HepG2 (cell line): ENCODE results near the gene BPIFA1. TPM values are rescaled to one million over a fixed set of nuclear protein-coding genes. Genes with fewer than 3 reads are reported as not detected.
A peak's percentile ranks its signal among the peaks of the same experiment; 100 is the strongest.

Experiments
- EZH2 ChIP-seq: conservative IDR thresholded peaks from 2 replicates; pipeline ENCODE4 v1.6.1; 2012; ENCODE audit warnings: mild to moderate bottlenecking, low read depth, low read length, moderate library complexity
- FLYWCH1 ChIP-seq: sonication (generic); formaldehyde crosslinking; IDR thresholded peaks from 2 replicates; pipeline ENCODE4 v1.8.1; 2023; ENCODE audit warnings: mild to moderate bottlenecking, missing genetic modification reagents
- FOXM1 ChIP-seq: sonication (generic); formaldehyde crosslinking; IDR thresholded peaks from 2 replicates; pipeline ENCODE4 v1.5.0; 2020; ENCODE audit warnings: missing genetic modification reagents
- KLF11 ChIP-seq: IDR thresholded peaks from 2 replicates; pipeline ENCODE4 v1.6.1; 2016; ENCODE audit warnings: missing compliant biosample characterization
- RARA ChIP-seq: IDR thresholded peaks from 2 replicates; pipeline ENCODE4 v1.6.1; 2016; ENCODE audit warnings: missing genetic modification reagents, missing compliant biosample characterization
- SMARCC2 ChIP-seq: fragments of 450-650 bp; IDR thresholded peaks from 2 replicates; pipeline ENCODE4 v1.6.1; 2017; ENCODE audit warnings: antibody characterized with exemption, mild to moderate bottlenecking
- SNAPC2 ChIP-seq: sonication (generic); formaldehyde crosslinking; IDR thresholded peaks from 2 replicates; pipeline ENCODE4 v1.8.1; 2022; ENCODE audit warnings: mild to moderate bottlenecking, missing genetic modification reagents
- STAT5B ChIP-seq: sonication (generic); formaldehyde crosslinking; IDR thresholded peaks from 2 replicates; pipeline ENCODE4 v1.4.0; 2020; ENCODE audit warnings: missing genetic modification reagents
- TBP ChIP-seq: sonication (generic); formaldehyde crosslinking; IDR thresholded peaks from 2 replicates; pipeline ENCODE4 v1.5.0; 2020; ENCODE audit warnings: missing genetic modification reagents
- UBTF ChIP-seq: sonication (generic); formaldehyde crosslinking; IDR thresholded peaks from 2 replicates; pipeline ENCODE4 v1.4.0; 2020; ENCODE audit warnings: mild to moderate bottlenecking, missing genetic modification reagents
- ZFAT ChIP-seq: sonication (generic); formaldehyde crosslinking; conservative IDR thresholded peaks from 2 replicates; pipeline ENCODE4 v1.8.1; 2023; ENCODE audit warnings: missing genetic modification reagents, inconsistent platforms
- ZNF232 ChIP-seq: sonication (generic); formaldehyde crosslinking; IDR thresholded peaks from 2 replicates; pipeline ENCODE4 v1.4.0; 2020; ENCODE audit warnings: missing genetic modification reagents, borderline replicate concordance
- ZNF260 ChIP-seq: sonication (generic); formaldehyde crosslinking; IDR thresholded peaks from 2 replicates; pipeline ENCODE4 v1.4.0; 2020; ENCODE audit warnings: missing genetic modification reagents, low read depth, mild to moderate bottlenecking, borderline replicate concordance
- ZNF3 ChIP-seq: IDR thresholded peaks from 2 replicates; pipeline ENCODE4 v1.7.0; 2017; ENCODE audit warnings: inconsistent platforms
- ZNF619 ChIP-seq: sonication (generic); formaldehyde crosslinking; IDR thresholded peaks from 2 replicates; pipeline ENCODE4 v1.4.0; 2020; ENCODE audit warnings: mild to moderate bottlenecking, missing genetic modification reagents
- ZNF674 ChIP-seq: sonication (generic); formaldehyde crosslinking; IDR thresholded peaks from 2 replicates; pipeline ENCODE4 v1.5.0; 2020; ENCODE audit warnings: low read depth, mild to moderate bottlenecking, missing genetic modification reagents
- ZNF883 ChIP-seq: sonication (generic); formaldehyde crosslinking; IDR thresholded peaks from 2 replicates; pipeline ENCODE4 v1.5.1; 2020; ENCODE audit warnings: mild to moderate bottlenecking, missing genetic modification reagents; ENCODE audit errors: not compliant biosample characterization
- ZZZ3 ChIP-seq: sonication (generic); formaldehyde crosslinking; IDR thresholded peaks from 2 replicates; pipeline ENCODE4 v1.4.0; 2020; ENCODE audit warnings: missing genetic modification reagents, mild to moderate bottlenecking, borderline replicate concordance
- polyA plus RNA-seq, 8 experiments: library from polyadenylated mRNA; depleted of rRNA in 3 of 8; stranded (reverse) in 7 of 8; unstranded in 1 of 8; fragments of >200 nt; fragmentation: Illumina TruSeq in 4 of 8; extraction: Trizol in 4 of 8; gene quantifications; 2 replicates each; pipeline versions ENCODE4 v1.2.1 to v1.2.3, GENCODE V29; 2011 to 2016; ENCODE audit warnings: low read depth in 4 of 8, missing spikeins in 1 of 8, mixed read lengths in 1 of 8; ENCODE audit not compliant: insufficient read depth in 1 of 8
- total RNA-seq, 5 experiments: library from RNA; depleted of rRNA; stranded (reverse); fragments of >200 nt; fragmentation: Illumina TruSeq; extraction: Trizol; gene quantifications; 2 replicates each; pipeline ENCODE4 v1.2.3, GENCODE V29; 2016; ENCODE audit warnings: low read depth in 1 of 5
- TF ChIP-seq, protein P1 (sequence below): sonication (generic); formaldehyde crosslinking; IDR thresholded peaks from 2 replicates; pipeline ENCODE4 v1.4.0; 2020; ENCODE audit warnings: missing genetic modification reagents
- TF ChIP-seq, protein P2 (sequence below): sonication (generic); formaldehyde crosslinking; IDR thresholded peaks from 2 replicates; pipeline ENCODE4 v1.5.1; 2020; ENCODE audit warnings: missing genetic modification reagents, mild to moderate bottlenecking, borderline replicate concordance
- TF ChIP-seq, protein P3 (sequence below): sonication (generic); formaldehyde crosslinking; conservative IDR thresholded peaks from 2 replicates; pipeline ENCODE4 v1.5.0; 2020; ENCODE audit warnings: missing genetic modification reagents
- TF ChIP-seq, protein P4 (sequence below): sonication (generic); formaldehyde crosslinking; IDR thresholded peaks from 2 replicates; pipeline ENCODE4 v1.5.1; 2020; ENCODE audit warnings: missing genetic modification reagents, mild to moderate bottlenecking, borderline replicate concordance
- TF ChIP-seq, protein P5 (sequence below): sonication (generic); formaldehyde crosslinking; IDR thresholded peaks from 2 replicates; pipeline ENCODE4 v1.4.0; 2020; ENCODE audit warnings: low read depth, mild to moderate bottlenecking, missing genetic modification reagents

BPIFA1 gene
- total and polyA plus RNA-seq, 2 of the 13 experiments (the other 11 are each of a cell fraction or from before 2014, with no cell fraction given) = not detected

DNA sequence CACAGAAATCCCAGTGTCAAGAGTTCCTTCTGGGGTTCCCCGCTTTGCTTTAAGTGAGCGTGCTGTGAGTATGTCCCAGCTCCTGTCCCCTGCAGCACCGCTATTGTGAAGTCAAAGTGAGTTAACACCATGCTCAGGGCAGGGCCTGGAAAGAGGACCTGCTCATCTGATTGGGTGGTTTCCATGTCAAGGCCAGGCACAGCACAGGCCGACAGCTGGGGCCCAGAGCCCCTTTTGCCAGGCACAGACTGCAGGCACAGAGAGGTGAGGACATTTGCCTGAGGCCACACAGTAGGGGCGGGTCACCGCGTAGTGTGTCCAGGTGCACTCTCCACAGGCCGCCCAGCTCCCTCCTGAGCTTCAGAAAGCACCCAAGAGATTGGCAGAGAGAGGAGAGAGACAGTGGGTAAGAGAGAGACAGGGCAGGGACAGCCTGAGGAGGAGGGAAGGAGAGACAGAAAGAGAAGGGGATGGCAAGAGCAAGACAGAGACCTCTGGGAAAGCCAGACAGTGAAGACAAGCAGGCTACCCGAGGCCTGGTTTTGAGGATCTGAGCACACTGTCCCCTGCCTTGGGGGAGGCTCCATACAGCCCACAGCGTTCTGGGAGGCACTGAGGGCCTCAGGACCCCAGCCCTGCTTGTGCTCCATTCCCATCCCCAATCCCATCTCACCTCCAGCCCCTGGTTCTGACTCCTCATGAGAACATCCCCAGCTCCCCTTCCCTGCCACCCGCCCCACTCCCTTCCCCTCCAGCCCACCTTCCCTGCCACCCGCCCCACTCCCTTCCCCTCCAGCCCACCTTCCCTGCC, 40.7 kb downstream of the BPIFA1 start (continued):
- TF ChIP-seq UBTF (peak; percentile 56; the same call in 1 of the 2 replicates), RARA (CRISPR knock-in tag) (peak; percentile 73), ZNF674 (CRISPR knock-in tag) (no peak), KLF11 (no peak), FLYWCH1 (CRISPR knock-in tag) (no peak), ZNF883 (CRISPR knock-in tag) (no peak), SNAPC2 (CRISPR knock-in tag) (no peak), ZFAT (no peak), SMARCC2 (no peak), ZNF232 (CRISPR knock-in tag) (no peak), ZNF260 (CRISPR knock-in tag) (no peak), FOXM1 (CRISPR knock-in tag) (no peak), TBP (CRISPR knock-in tag) (no peak), EZH2 (no peak), STAT5B (CRISPR knock-in tag) (no peak), ZZZ3 (CRISPR knock-in tag) (no peak), ZNF3 (CRISPR knock-in tag) (peak; percentile 60; the same call in 1 of the 2 replicates), ZNF619 (CRISPR knock-in tag) (no peak; the same call in 1 of the 2 replicates)
- TF ChIP-seq, protein P1, sequence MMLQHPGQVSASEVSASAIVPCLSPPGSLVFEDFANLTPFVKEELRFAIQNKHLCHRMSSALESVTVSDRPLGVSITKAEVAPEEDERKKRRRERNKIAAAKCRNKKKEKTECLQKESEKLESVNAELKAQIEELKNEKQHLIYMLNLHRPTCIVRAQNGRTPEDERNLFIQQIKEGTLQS (CRISPR knock-in tag) = no peak
- TF ChIP-seq, protein P2, sequence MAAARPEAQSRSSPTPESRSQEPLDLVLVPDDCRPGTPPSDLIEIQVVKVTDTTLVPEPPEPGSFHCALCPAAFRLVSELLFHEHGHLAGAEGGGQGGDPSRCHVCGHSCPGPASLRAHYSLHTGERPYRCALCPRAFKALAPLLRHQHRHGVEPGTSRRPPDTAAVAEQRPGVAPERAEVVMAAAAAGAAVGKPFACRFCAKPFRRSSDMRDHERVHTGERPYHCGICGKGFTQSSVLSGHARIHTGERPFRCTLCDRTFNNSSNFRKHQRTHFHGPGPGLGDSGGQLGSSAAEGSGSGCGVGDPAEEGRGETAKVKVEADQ = no peak
- TF ChIP-seq, protein P3, sequence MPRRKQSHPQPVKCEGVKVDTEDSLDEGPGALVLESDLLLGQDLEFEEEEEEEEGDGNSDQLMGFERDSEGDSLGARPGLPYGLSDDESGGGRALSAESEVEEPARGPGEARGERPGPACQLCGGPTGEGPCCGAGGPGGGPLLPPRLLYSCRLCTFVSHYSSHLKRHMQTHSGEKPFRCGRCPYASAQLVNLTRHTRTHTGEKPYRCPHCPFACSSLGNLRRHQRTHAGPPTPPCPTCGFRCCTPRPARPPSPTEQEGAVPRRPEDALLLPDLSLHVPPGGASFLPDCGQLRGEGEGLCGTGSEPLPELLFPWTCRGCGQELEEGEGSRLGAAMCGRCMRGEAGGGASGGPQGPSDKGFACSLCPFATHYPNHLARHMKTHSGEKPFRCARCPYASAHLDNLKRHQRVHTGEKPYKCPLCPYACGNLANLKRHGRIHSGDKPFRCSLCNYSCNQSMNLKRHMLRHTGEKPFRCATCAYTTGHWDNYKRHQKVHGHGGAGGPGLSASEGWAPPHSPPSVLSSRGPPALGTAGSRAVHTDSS (CRISPR knock-in tag) = no peak
- TF ChIP-seq, protein P4, sequence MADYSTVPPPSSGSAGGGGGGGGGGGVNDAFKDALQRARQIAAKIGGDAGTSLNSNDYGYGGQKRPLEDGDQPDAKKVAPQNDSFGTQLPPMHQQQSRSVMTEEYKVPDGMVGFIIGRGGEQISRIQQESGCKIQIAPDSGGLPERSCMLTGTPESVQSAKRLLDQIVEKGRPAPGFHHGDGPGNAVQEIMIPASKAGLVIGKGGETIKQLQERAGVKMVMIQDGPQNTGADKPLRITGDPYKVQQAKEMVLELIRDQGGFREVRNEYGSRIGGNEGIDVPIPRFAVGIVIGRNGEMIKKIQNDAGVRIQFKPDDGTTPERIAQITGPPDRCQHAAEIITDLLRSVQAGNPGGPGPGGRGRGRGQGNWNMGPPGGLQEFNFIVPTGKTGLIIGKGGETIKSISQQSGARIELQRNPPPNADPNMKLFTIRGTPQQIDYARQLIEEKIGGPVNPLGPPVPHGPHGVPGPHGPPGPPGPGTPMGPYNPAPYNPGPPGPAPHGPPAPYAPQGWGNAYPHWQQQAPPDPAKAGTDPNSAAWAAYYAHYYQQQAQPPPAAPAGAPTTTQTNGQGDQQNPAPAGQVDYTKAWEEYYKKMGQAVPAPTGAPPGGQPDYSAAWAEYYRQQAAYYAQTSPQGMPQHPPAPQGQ (CRISPR knock-in tag) = no peak
- TF ChIP-seq, protein P5, sequence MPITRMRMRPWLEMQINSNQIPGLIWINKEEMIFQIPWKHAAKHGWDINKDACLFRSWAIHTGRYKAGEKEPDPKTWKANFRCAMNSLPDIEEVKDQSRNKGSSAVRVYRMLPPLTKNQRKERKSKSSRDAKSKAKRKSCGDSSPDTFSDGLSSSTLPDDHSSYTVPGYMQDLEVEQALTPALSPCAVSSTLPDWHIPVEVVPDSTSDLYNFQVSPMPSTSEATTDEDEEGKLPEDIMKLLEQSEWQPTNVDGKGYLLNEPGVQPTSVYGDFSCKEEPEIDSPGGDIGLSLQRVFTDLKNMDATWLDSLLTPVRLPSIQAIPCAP (CRISPR knock-in tag) = no peak
